Neural cell (in vitro differentiated cells): ENCODE data around the gene CACNA1A. TPM values are rescaled to one million over a fixed set of nuclear protein-coding genes. Genes with fewer than 3 reads are reported as not detected.

Experiments
- H2AFZ ChIP-seq: fragments of 200-600, 300-800 bp; sonication (generic), shearing (Covaris generic); 2 replicates; pipeline ENCODE4 v1.6.0; 2014; ENCODE audit warnings: low read depth, mild to moderate bottlenecking, antibody characterized with exemption, low read length, moderate library complexity
- H3F3A ChIP-seq: fragments of 200-600 bp; shearing (Covaris generic); 2 replicates; pipeline ENCODE4 v1.6.1; 2016; ENCODE audit warnings: mild to moderate bottlenecking, moderate library complexity, mixed read lengths, antibody characterized with exemption, low read length; ENCODE audit not compliant: insufficient read depth, poor library complexity, severe bottlenecking
- H3K27ac ChIP-seq: fragments of 200-600, 300-800 bp; sonication (generic), shearing (Covaris generic); 2 replicates; pipeline ENCODE4 v1.5.1; 2014; ENCODE audit warnings: mild to moderate bottlenecking, low read length, moderate library complexity
- H3K27me3 ChIP-seq: fragments of 300-800, 200-600 bp; sonication (generic), shearing (Covaris generic); 2 replicates; pipeline ENCODE4 v1.6.0; 2014; ENCODE audit warnings: mild to moderate bottlenecking, low read depth, low read length, moderate library complexity; ENCODE audit not compliant: insufficient read depth
- H3K36me3 ChIP-seq: fragments of 300-800, 200-600 bp; sonication (generic), shearing (Covaris generic); 2 replicates; pipeline ENCODE4 v1.5.1; 2014; ENCODE audit warnings: mild to moderate bottlenecking, antibody characterized with exemption, low read length, moderate library complexity; ENCODE audit not compliant: insufficient read depth
- H3K4me2 ChIP-seq: fragments of 300-800, 200-600 bp; sonication (generic), shearing (Covaris generic); 2 replicates; pipeline ENCODE4 v1.6.0; 2014; ENCODE audit warnings: mild to moderate bottlenecking, low read length
- H3K4me3 ChIP-seq: fragments of 300-800, 200-600 bp; sonication (generic), shearing (Covaris generic); 2 replicates; pipeline ENCODE4 v1.5.1; 2014; ENCODE audit warnings: mild to moderate bottlenecking, low read length, moderate library complexity
- H3K79me2 ChIP-seq: fragments of 200-600 bp; shearing (Covaris generic); replicated peaks from 2 replicates; pipeline ENCODE4 v1.6.0; 2014; ENCODE audit warnings: mild to moderate bottlenecking, low read length, moderate library complexity; ENCODE audit not compliant: insufficient read depth
- H3K9ac ChIP-seq: fragments of 300-800, 200-600 bp; sonication (generic), shearing (Covaris generic); 2 replicates; pipeline ENCODE4 v1.6.1; 2016; ENCODE audit warnings: mild to moderate bottlenecking, low read length, mixed read lengths
- H3K9me2 ChIP-seq: fragments of 200-600 bp; shearing (Covaris generic); 2 replicates; pipeline ENCODE4 v1.6.1; 2016; ENCODE audit warnings: mild to moderate bottlenecking, low read length, mixed read lengths; ENCODE audit not compliant: insufficient read depth
- H3K9me3 ChIP-seq: fragments of 200-600, 300-800 bp; sonication (generic), shearing (Covaris generic); 2 replicates; pipeline ENCODE4 v1.6.1; 2016; ENCODE audit warnings: mild to moderate bottlenecking, mixed run types, low read length, moderate library complexity, mixed read lengths
- H4K20me1 ChIP-seq: fragments of 200-600 bp; shearing (Covaris generic); 2 replicates; pipeline ENCODE4 v1.6.1; 2016; ENCODE audit warnings: mild to moderate bottlenecking, mixed run types; ENCODE audit not compliant: insufficient read depth
- EP300 ChIP-seq: fragments of 450-650 bp; conservative IDR thresholded peaks from 2 replicates; pipeline ENCODE4 v1.6.1; 2014; ENCODE audit warnings: antibody characterized with exemption, mild to moderate bottlenecking, moderate library complexity; ENCODE audit not compliant: poor library complexity, severe bottlenecking
- EZH2 ChIP-seq: fragments of 200-600, 300-800 bp; shearing (Covaris generic), sonication (generic); IDR thresholded peaks from 2 replicates; pipeline ENCODE4 v1.6.1; 2014; ENCODE audit warnings: antibody characterized with exemption, low read length, borderline replicate concordance, mild to moderate bottlenecking; ENCODE audit not compliant: insufficient read depth, poor library complexity, severe bottlenecking
- MXI1 ChIP-seq: fragments of 450-650 bp; conservative IDR thresholded peaks from 2 replicates; pipeline ENCODE4 v1.6.1; 2014; ENCODE audit warnings: antibody characterized with exemption, mild to moderate bottlenecking; ENCODE audit not compliant: poor library complexity, severe bottlenecking
- POLR2AphosphoS5 ChIP-seq: IDR thresholded peaks from 2 replicates; pipeline ENCODE4 v1.6.1; 2012
- RAD21 ChIP-seq: fragments of 450-650 bp; conservative IDR thresholded peaks from 2 replicates; pipeline ENCODE4 v1.6.1; 2014; ENCODE audit warnings: antibody characterized with exemption, mild to moderate bottlenecking, moderate library complexity
- SMC3 ChIP-seq: fragments of 450-650 bp; conservative IDR thresholded peaks from 2 replicates; pipeline ENCODE4 v1.6.1; 2014; ENCODE audit warnings: antibody characterized with exemption, mild to moderate bottlenecking, moderate library complexity; ENCODE audit not compliant: poor library complexity
- TAF1 ChIP-seq: IDR thresholded peaks from 2 replicates; pipeline ENCODE4 v1.6.1; 2012; ENCODE audit warnings: low read depth
- polyA plus RNA-seq: library from polyadenylated mRNA; depleted of rRNA; stranded (reverse); fragments of >200 nt; gene quantifications from 2 replicates; pipeline ENCODE4 v1.2.3, GENCODE V29; 2014
- TF ChIP-seq, protein P1 (sequence below): fragments of 450-650 bp; IDR thresholded peaks from 2 replicates; pipeline ENCODE4 v1.5.1; 2014; ENCODE audit warnings: antibody characterized with exemption, mild to moderate bottlenecking, moderate library complexity; ENCODE audit not compliant: poor library complexity, severe bottlenecking
- TF ChIP-seq, protein P2 (sequence below): IDR thresholded peaks from 2 replicates; pipeline ENCODE4 v1.6.1; 2012; ENCODE audit warnings: borderline replicate concordance

CACNA1A gene
- polyA plus RNA-seq, 1 donor from 2014 or later = 6.9 TPM

GRCh38 chr19:13255041-13255718, 251.1 kb downstream of the CACNA1A start:
- H3F3A ChIP-seq = no peaks in the 10 kb centered on the region
- H3K4me2 ChIP-seq = no peak overlapping the region
- H3K36me3 ChIP-seq = peaks cover 7% of the 10 kb centered on the region
- H3K9me3 ChIP-seq = no peaks in the 10 kb centered on the region
- H3K27ac ChIP-seq = no peak overlapping the region
- no peaks in the 10 kb centered on the region for H3K79me2 ChIP-seq
- H3K9me2 ChIP-seq = no peaks in the 10 kb centered on the region
- TF ChIP-seq, protein P1, sequence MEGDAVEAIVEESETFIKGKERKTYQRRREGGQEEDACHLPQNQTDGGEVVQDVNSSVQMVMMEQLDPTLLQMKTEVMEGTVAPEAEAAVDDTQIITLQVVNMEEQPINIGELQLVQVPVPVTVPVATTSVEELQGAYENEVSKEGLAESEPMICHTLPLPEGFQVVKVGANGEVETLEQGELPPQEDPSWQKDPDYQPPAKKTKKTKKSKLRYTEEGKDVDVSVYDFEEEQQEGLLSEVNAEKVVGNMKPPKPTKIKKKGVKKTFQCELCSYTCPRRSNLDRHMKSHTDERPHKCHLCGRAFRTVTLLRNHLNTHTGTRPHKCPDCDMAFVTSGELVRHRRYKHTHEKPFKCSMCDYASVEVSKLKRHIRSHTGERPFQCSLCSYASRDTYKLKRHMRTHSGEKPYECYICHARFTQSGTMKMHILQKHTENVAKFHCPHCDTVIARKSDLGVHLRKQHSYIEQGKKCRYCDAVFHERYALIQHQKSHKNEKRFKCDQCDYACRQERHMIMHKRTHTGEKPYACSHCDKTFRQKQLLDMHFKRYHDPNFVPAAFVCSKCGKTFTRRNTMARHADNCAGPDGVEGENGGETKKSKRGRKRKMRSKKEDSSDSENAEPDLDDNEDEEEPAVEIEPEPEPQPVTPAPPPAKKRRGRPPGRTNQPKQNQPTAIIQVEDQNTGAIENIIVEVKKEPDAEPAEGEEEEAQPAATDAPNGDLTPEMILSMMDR = no peak
- no peak for TF ChIP-seq TAF1
- no peak for TF ChIP-seq RAD21
- TF ChIP-seq EP300 = no peak
- TF ChIP-seq, protein P2, sequence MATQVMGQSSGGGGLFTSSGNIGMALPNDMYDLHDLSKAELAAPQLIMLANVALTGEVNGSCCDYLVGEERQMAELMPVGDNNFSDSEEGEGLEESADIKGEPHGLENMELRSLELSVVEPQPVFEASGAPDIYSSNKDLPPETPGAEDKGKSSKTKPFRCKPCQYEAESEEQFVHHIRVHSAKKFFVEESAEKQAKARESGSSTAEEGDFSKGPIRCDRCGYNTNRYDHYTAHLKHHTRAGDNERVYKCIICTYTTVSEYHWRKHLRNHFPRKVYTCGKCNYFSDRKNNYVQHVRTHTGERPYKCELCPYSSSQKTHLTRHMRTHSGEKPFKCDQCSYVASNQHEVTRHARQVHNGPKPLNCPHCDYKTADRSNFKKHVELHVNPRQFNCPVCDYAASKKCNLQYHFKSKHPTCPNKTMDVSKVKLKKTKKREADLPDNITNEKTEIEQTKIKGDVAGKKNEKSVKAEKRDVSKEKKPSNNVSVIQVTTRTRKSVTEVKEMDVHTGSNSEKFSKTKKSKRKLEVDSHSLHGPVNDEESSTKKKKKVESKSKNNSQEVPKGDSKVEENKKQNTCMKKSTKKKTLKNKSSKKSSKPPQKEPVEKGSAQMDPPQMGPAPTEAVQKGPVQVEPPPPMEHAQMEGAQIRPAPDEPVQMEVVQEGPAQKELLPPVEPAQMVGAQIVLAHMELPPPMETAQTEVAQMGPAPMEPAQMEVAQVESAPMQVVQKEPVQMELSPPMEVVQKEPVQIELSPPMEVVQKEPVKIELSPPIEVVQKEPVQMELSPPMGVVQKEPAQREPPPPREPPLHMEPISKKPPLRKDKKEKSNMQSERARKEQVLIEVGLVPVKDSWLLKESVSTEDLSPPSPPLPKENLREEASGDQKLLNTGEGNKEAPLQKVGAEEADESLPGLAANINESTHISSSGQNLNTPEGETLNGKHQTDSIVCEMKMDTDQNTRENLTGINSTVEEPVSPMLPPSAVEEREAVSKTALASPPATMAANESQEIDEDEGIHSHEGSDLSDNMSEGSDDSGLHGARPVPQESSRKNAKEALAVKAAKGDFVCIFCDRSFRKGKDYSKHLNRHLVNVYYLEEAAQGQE = no peak
- TF ChIP-seq SMC3 = no peak
- no peak for TF ChIP-seq POLR2AphosphoS5
- no peak for TF ChIP-seq MXI1
- TF ChIP-seq EZH2 = no peak
- H3K4me3 ChIP-seq = no peak overlapping the region
- H2AFZ ChIP-seq = no peak overlapping the region
- H4K20me1 ChIP-seq = no peaks in the 10 kb centered on the region
- no peaks in the 10 kb centered on the region for H3K27me3 ChIP-seq
- no peak overlapping the region for H3K9ac ChIP-seq

DNA sequence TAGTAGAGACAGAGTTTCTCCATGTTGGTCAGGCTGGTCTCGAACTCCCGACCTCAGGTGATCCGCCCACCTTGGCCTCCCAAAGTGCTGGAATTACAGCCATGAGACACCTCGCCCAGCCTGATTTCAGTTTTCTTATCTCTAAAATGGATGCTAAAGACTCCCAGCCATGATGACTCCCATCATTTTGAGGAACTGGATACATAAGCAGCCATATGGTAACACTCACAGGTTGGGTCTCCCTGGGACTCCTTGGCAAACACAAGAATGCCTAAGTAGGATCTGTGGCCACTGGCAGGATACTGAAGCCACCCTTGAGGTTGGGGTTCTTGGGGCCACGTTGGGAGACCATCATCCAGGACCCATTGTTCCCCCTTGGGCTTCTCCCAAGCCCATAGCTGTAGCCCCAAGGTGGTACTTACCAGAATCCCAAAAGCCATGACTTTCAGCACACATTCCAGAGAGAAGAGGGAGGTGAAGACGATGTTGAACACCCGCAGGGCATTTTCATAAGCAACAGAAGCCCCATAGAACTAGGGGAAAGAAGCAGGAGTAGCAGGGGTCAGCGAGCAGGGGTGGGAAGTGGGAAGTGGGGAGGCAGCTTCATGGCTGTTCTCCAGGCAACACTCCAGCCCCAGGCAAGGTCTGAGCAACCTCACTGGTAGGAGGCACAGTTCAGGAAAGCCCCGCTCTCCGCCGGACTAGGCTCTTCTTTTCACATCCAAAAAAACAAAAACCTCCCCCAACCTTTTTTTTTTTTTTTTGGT, 253.5 kb downstream of the CACNA1A start:
- Histone ChIP-seq H3K9me3 (no peaks in the 10 kb centered on the region), H3K9ac (no peak overlapping the region), H4K20me1 (no peaks in the 10 kb centered on the region), H3K4me3 (no peak overlapping the region), H3K4me2 (no peak overlapping the region), H3K79me2 (no peaks in the 10 kb centered on the region), H3K36me3 (peaks cover 7% of the 10 kb centered on the region), H3K27ac (no peak overlapping the region), H3K27me3 (no peaks in the 10 kb centered on the region), H3F3A (no peaks in the 10 kb centered on the region), H3K9me2 (no peaks in the 10 kb centered on the region), H2AFZ (no peak overlapping the region)
- TF ChIP-seq MXI1 (no peak), POLR2AphosphoS5 (no peak), RAD21 (no peak), EZH2 (no peak), EP300 (no peak), SMC3 (no peak), TAF1 (no peak)
- TF ChIP-seq, protein P2 = no peak
- TF ChIP-seq, protein P1 = no peak
